ENCODE data around the gene GRIK1.

DNA sequence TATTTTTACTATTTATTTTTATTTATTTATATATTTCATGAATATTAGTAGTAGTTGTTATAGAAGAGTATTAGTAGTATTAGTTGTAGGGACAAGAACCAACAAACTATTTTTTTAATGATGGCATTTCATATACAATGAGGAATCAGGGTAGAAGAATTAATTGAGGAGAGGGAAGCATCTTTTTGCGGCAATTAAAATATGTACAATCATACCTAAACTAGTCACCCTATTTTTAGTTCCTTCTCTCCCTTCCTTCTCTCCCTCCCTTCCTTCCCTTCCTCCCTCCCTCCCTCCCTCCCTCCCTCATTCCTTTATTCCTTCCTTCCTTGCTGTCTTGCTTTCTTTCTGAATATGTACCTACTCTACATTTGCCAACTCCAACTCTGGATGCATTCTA, 189.8 kb downstream of the GRIK1 start:
- TF ChIP-seq, protein P1, sequence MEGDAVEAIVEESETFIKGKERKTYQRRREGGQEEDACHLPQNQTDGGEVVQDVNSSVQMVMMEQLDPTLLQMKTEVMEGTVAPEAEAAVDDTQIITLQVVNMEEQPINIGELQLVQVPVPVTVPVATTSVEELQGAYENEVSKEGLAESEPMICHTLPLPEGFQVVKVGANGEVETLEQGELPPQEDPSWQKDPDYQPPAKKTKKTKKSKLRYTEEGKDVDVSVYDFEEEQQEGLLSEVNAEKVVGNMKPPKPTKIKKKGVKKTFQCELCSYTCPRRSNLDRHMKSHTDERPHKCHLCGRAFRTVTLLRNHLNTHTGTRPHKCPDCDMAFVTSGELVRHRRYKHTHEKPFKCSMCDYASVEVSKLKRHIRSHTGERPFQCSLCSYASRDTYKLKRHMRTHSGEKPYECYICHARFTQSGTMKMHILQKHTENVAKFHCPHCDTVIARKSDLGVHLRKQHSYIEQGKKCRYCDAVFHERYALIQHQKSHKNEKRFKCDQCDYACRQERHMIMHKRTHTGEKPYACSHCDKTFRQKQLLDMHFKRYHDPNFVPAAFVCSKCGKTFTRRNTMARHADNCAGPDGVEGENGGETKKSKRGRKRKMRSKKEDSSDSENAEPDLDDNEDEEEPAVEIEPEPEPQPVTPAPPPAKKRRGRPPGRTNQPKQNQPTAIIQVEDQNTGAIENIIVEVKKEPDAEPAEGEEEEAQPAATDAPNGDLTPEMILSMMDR (conservative IDR thresholded peaks at IDR 0.05) = no peak
- no peak for TF ChIP-seq EZH2 (IDR thresholded peaks at IDR 0.05; ENCODE audit: low read depth)

Data from PC-9 (cell line).